GM19023 (cell line): Measurements from ENCODE around the gene ZNF385C.
"Not testable (repeated sequence)": the region's sequence is repeated elsewhere in the genome, so short reads cannot be mapped to it uniquely, and the experiment has no call there.

Experiments used
- ATAC-seq: cut with Tn5 transposase; IDR thresholded peaks from one replicate; pipeline ENCODE4 v1.9.1; 2021; ENCODE audit warnings: mild to moderate bottlenecking, moderate library complexity; ENCODE audit not compliant: unreplicated experiment

ZNF385C gene

DNA sequence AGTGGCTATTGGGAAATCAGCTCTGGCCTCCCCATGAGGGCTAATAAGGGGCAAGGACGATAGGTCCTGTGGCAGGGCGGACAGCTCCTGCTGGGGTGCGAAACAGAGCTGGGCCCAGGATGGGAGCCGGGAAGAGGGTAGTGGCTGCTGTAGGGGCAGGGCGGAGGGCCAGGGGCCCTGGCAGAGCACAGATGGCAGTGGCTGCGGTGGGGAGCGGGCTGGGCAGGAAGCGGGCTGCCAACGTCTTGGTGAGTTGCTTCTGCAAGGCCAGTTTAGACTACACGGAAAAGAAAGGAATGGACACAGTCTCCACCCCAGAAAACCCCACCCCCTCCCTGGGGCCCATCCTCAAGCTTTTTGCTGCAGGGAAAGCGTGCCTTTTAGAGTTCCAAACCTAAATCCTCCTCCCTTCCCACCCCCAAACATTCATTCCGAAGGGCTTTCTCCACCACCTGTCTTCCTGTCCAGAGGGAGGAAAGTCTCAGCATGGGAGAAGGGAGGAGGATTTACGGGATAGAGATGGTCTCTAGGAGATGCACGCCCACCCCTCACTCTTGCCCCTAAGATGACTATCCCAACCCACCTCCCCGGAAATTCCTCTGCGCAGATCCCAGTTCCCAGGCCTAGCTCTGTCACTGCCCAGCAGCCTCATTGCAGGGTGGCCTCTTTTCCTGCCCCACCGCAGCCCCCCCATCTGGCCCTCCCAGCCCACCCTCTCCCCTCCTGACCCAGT is 71.2 kb downstream of the ZNF385C start:
- no peak for ATAC-seq

DNA sequence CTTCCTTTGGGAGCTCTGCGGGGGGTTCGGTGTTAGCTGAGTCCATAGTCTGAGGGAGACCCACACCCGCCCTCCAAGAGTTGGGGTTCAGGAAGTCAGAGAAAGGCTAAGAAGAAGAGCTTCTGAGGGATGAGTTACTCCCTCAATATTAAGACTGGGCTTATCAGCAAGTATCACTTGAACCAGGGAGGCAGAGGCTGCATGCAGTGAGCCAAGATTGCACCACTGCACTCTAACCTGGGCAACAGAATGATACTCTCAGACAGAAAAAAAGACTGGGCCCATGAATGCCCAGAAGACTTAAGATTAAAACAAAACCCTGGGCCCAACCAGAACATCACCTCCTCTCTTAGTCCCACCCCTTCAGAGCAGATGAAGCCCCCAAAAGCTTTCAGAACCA is 72.3 kb downstream of the ZNF385C start:
- no peak for ATAC-seq

- no peak for ATAC-seq
Observed at GRCh38 chr17:42025191-42025579, 73.1 kb downstream of the ZNF385C start.

- no peak for ATAC-seq
Observed at GRCh38 chr17:42023524-42024349, 74.5 kb downstream of the ZNF385C start.

- not testable (repeated sequence) for ATAC-seq
Observed at GRCh38 chr17:42020845-42021244, 77.4 kb downstream of the ZNF385C start.

- peak; percentile 59 for ATAC-seq
Observed at GRCh38 chr17:42019509-42020404, 78.5 kb downstream of the ZNF385C start, which contains the start of gene NKIRAS2. Gene NKIRAS2 (plus strand): TSS chr17:42020090. CDS start chr17:42021578, 1,488 bp downstream.

DNA sequence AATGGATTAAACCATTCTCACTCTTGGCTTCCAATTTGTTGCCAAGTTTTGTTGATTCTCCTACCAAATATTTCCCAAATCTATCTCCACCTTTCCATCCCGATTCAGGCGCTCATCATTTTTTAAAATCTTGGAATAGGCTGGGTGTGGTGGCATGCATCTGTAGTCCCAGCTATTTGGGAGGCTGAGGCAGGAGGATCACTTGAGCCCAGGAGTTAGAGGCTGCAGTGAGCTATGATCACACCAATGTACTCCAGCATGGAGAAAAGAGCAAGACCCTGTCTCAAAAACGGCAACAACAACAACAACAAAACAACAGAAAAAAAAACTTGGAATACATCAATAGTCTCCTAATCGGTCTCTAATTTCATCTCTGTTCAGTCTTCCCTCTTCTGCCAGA is 79.3 kb downstream of the ZNF385C start:
- ATAC-seq: no peak

GRCh38 chr17:42018339-42018738 is 79.9 kb downstream of the ZNF385C start:
- ATAC-seq: no peak

GRCh38 chr17:42017866-42018200 is 80.4 kb downstream of the ZNF385C start:
- ATAC-seq: no peak

GRCh38 chr17:42016941-42017865 is 81.1 kb downstream of the ZNF385C start, which contains the start of gene DNAJC7:
Gene DNAJC7 (minus strand): TSS chr17:42017439. CDS start chr17:42017416, 23 bp downstream.
- ATAC-seq: peak; percentile 69

DNA sequence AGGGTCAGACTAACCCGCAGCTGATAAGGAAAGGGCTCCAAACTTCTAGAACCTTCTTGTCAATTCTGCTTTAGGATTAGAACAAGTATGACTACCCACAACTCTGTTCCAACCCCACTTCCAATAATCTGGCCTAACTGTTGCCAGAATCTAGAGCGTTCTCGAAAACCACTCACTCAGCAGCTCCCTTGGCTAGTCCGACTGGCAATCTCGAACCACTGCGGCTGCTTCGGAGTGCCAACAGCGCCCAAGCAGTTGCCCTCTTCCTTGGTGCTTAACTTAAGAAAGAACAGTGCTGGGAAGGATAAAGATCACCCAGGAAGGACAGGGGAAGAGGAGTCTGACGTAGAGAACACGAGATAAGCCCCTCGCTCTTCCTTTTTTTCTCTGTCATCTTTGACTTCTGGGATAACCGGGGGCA is 81.9 kb downstream of the ZNF385C start:
- ATAC-seq: no peak

- ATAC-seq: not testable (repeated sequence)
Observed at GRCh38 chr17:42013740-42014139, 84.5 kb downstream of the ZNF385C start.

DNA sequence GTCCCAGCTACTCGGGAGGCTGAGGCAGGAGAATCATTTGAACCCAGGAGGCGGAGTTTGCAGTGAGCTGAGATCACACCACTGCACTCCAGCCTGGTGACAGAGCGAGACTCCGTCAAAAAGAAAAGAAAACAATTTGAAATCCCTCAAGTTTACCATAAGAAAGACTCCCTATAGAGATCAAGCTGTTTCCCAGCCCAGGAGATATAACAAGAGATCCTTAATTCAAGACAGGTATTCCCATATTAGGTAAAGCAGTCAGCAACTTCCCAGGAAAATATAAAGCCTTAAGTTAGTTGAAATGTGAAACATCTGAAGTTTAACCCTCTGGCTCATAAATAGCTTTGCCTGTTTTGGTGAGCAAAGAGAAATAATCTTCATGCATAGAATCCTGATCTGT is 85.9 kb downstream of the ZNF385C start:
- not testable (repeated sequence) for ATAC-seq

DNA sequence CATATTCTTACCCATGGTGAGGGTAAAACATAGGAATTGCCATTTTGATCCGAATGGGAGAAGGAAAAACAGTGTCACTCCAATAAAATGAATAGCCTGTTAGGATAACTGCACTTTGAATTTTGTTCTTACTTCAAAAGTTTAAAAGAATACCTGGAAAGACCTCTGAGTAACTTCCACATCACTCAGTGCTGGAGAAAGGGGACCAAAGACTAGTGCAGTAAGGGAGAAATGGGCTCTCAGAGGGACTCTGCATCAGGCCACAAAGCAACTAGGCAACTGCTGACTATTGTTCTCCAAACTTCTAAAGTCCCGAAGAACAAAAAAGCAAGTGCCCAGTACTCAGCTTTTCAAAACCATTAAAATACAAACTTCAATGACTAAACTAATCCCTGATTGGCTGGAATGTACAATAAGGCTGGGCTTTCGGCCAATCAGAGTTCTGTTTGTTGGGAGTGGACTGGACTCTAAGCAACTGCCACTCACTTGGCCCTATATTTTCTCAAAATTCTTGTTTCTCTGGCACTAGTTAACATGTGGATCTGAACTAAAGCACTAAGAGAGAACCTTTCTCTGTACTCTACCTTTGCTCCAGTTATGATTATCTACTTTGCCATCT is 87.3 kb downstream of the ZNF385C start:
- no peak for ATAC-seq

DNA sequence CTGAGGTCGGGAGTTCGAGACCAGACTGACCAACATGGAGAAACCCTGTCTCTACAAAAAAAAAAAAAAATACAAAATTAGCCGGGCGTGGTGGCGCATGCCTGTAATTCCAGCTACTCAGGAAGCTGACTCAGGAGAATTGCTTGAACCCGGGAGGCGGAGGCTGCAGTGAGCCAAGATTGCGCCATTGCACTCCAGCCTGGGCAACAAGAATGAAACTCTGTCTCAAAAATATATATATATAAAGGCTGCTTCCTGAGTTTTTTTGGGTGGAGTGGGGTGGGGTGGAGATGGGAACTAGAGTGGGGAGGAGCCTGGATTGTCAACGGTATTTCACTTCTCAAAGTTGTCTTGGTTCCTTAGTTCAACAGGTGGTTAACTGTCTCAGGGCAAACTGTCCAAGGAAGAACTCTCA is 88.0 kb downstream of the ZNF385C start:
- ATAC-seq: not testable (repeated sequence)

DNA sequence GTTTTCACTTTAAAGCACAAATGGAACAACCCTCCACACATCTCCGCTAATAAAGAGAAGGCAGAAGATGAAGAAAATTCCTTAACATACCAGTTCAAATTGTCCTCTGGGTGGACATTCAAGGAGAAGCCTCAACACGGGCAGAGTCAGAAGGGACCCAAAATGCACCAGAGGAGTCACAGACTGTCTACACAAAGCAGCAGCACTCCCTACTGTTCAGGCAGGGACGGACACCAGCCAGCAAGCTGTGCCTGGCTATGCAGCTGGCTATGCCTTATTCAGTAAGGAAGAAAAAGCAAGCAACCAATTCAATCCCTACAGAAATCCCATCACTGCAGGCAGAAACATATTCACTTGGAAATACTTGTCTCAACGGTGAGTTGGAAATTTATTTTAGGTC is 89.1 kb downstream of the ZNF385C start:
- ATAC-seq: no peak

DNA sequence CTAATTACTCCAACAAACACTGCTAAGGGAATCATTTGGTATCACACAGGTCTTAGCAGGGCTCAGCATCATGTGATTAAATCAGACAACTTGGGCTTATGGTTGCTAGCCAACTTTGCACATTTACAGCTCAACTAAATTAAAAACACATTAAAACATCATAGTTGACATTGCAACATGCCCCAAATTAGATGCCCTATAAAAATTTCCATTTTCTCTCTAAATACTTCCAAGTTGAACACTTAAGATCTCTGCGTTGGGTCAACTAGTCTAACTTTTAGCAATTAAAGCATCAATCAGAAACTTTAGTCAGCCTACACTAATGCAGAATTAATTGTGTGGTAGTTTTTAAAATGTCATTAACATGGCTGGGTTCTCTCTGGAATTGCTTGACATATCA is 93.1 kb downstream of the ZNF385C start:
- ATAC-seq: no peak

GRCh38 chr17:42002792-42003301 is 95.4 kb downstream of the ZNF385C start:
- no peak for ATAC-seq

DNA sequence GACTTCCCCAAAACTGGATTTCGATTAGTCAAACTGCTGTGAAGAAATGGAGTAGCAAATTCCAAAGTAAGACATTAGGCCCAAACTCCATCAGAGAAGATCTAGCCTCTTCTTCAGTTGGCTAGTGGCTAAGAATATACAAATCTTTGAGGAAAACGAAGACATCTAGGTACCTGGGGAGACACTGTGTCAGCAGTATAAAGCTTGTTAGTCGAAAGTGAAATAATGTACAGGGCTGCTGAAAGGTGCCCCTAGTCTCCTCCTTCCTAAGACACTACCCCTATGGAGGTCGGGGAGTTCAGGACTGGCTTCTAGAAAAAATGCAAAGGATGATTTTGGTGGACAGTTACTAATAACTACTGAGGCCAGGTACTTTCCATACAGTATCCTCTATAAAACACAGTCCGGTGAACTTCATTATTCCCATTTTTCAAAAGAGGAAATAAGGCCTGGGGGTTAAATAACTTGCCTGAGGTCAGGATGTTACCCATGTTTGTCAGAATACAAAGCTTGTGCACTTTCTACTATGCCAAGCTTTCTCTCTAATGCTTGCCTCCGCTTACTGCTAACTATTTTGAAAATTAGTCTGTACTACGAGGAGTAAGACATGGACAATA is 96.0 kb downstream of the ZNF385C start:
- ATAC-seq: no peak
